Mesothelial cell of epicardium (in vitro differentiated cells): Measurements from ENCODE around the gene EXOC4. TPM values are rescaled to one million over a fixed set of nuclear protein-coding genes. Genes with fewer than 3 reads are reported as not detected.

Experiments used
- DNase-seq, 2 experiments: peaks; one replicate each; pipeline ENCODE4 v3.0.0; 2021; ENCODE audit warnings: low spot score in 2 of 2; ENCODE audit not compliant: unreplicated experiment in 2 of 2
- H3K27ac Mint-ChIP-seq: 2 replicates; pipeline ENCODE4 v1.8.0; 2021; ENCODE audit warnings: mixed read lengths
- H3K27me3 Mint-ChIP-seq: 2 replicates; pipeline ENCODE4 v1.8.0; 2021; ENCODE audit warnings: low read depth, mixed read lengths
- H3K36me3 Mint-ChIP-seq: 2 replicates; pipeline ENCODE4 v1.8.0; 2021; ENCODE audit warnings: mixed read lengths
- H3K4me1 Mint-ChIP-seq: 2 replicates; pipeline ENCODE4 v1.8.0; 2021; ENCODE audit warnings: mixed read lengths
- H3K4me3 Mint-ChIP-seq: 2 replicates; pipeline ENCODE4 v1.8.0; 2021; ENCODE audit warnings: mild to moderate bottlenecking, moderate library complexity, mixed read lengths
- H3K9me3 Mint-ChIP-seq: 2 replicates; pipeline ENCODE4 v1.8.0; 2021; ENCODE audit warnings: mixed read lengths
- total RNA-seq: library from RNA; stranded (reverse); gene quantifications from 3 replicates; pipeline ENCODE4 v1.2.1, GENCODE V29; 2021
- TF ChIP-seq, protein P1 (sequence below): fragments of 200-600 bp; sonication (generic); IDR thresholded peaks from one replicate; pipeline ENCODE4 v1.5.0; 2021; ENCODE audit warnings: antibody characterized with exemption; ENCODE audit not compliant: unreplicated experiment

Gene EXOC4
- total RNA-seq, 1 donor from 2014 or later = 105 TPM

DNA sequence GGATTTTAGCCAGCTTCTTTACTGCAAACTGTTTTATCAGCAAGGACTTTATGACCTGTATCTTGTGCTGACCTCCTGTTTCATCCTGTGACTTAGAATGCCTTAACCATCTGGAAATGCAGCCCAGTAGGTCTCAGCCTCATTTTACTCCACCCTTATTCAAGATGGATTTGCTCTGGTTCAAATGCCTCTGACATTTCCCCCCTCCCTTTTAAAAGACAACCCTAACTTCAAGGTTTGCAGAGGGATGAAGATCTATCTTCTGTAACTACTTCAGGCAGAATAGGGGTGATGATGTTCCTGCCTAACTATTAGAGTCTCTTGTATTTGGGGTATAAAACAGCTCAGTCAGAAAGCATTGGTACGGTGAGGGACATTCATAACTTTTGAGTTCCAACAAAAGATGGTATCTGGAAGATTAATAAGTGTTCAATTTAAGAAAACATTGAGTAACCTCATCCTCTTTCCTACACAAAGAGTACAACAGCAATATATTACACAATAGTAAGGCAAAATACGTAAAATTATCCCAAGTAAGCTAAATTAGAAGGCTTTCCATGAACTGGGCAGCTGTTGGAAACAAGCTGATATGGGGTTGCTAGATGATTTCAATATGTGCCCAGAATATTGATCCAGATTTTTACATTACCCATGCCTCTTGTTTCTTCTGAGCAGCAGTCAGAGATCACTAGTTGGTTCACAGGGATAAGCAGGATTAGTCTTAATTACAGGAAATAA is 834.3 kb downstream of the EXOC4 start:
- TF ChIP-seq, protein P1, sequence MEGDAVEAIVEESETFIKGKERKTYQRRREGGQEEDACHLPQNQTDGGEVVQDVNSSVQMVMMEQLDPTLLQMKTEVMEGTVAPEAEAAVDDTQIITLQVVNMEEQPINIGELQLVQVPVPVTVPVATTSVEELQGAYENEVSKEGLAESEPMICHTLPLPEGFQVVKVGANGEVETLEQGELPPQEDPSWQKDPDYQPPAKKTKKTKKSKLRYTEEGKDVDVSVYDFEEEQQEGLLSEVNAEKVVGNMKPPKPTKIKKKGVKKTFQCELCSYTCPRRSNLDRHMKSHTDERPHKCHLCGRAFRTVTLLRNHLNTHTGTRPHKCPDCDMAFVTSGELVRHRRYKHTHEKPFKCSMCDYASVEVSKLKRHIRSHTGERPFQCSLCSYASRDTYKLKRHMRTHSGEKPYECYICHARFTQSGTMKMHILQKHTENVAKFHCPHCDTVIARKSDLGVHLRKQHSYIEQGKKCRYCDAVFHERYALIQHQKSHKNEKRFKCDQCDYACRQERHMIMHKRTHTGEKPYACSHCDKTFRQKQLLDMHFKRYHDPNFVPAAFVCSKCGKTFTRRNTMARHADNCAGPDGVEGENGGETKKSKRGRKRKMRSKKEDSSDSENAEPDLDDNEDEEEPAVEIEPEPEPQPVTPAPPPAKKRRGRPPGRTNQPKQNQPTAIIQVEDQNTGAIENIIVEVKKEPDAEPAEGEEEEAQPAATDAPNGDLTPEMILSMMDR = no peak
- peaks cover 30% of the 10 kb centered on the region for H3K36me3 Mint-ChIP-seq
- no peak for DNase-seq
- H3K27me3 Mint-ChIP-seq = no peaks in the 10 kb centered on the region
- H3K4me3 Mint-ChIP-seq = no peak overlapping the region
- H3K4me1 Mint-ChIP-seq = no peaks in the 10 kb centered on the region
- H3K9me3 Mint-ChIP-seq = peaks cover 65% of the 10 kb centered on the region
- H3K27ac Mint-ChIP-seq = no peak overlapping the region

- Mint-ChIP-seq H3K36me3 (peaks cover 37% of the 10 kb centered on the region), H3K9me3 (peaks cover 74% of the 10 kb centered on the region)
Measured at GRCh38 chr7:134088199-134088598, 835.3 kb downstream of the EXOC4 start.

DNA sequence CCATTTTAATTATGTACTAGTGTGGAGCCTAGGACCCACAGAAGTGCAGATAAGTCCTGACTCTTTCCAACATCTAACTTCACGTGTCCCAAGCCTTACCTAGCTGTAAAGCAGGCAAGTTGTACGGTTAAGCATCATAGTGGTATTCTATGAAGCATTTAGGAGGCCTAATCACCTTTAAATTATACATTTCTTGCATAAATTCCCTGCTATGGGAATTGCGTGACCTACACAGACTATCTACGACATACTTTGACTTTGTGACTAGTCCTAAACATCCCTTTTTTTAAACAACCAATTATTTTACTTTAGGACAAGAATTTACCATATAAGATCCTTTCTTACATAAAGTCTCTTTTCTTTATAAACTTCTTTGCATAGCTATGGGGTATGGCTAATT is 836.6 kb downstream of the EXOC4 start:
- TF ChIP-seq, protein P1 = no peak
- Mint-ChIP-seq H3K36me3 (peaks cover 42% of the 10 kb centered on the region), H3K27me3 (no peaks in the 10 kb centered on the region)

More at GRCh38 chr7:134088199-134088598, 835.3 kb downstream of the EXOC4 start:
- Mint-ChIP-seq H3K27me3 (no peaks in the 10 kb centered on the region), H3K4me3 (no peak overlapping the region), H3K4me1 (no peaks in the 10 kb centered on the region), H3K27ac (no peak overlapping the region)
- no peak for DNase-seq
- TF ChIP-seq, protein P1 = no peak

GRCh38 chr7:134098072-134098471 is 845.2 kb downstream of the EXOC4 start:
- no peak overlapping the region for H3K27ac Mint-ChIP-seq
- no peak overlapping the region for H3K4me3 Mint-ChIP-seq
- H3K27me3 Mint-ChIP-seq = no peaks in the 10 kb centered on the region
- TF ChIP-seq, protein P1 = no peak
- H3K4me1 Mint-ChIP-seq = no peaks in the 10 kb centered on the region
- H3K9me3 Mint-ChIP-seq = peaks cover 47% of the 10 kb centered on the region
- DNase-seq = no peak
- peaks cover 6% of the 10 kb centered on the region for H3K36me3 Mint-ChIP-seq

More for the DNA sequence above, 836.6 kb downstream of the EXOC4 start:
- no peak for DNase-seq
- Mint-ChIP-seq H3K4me1 (no peaks in the 10 kb centered on the region), H3K27ac (no peak overlapping the region), H3K4me3 (no peak overlapping the region), H3K9me3 (peaks cover 84% of the 10 kb centered on the region)

DNA sequence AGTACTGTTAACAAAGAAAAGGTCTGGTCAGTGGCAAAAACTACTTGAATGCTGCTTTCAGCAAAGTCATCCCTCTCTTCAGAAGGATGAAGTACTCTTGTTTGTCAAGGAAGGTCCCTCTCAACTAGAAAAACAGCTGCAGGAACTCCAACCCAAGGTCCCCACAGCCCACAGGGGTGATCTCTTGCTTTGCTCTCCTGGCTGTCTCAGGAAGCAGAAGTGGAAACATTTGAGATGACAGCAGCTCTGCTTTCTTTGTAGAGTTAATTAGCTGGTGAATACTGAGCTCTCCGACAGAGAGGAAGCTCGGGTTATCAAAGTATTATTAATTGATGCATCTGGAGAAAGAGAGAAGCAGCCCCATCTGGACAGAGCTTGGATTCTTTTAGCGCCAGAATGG is 848.8 kb downstream of the EXOC4 start:
- no peaks in the 10 kb centered on the region for H3K36me3 Mint-ChIP-seq
- no peaks in the 10 kb centered on the region for H3K27me3 Mint-ChIP-seq
- H3K4me3 Mint-ChIP-seq = no peak overlapping the region
- TF ChIP-seq, protein P1 = no peak
- DNase-seq = no peak
- no peak overlapping the region for H3K27ac Mint-ChIP-seq
- H3K4me1 Mint-ChIP-seq = no peaks in the 10 kb centered on the region
- H3K9me3 Mint-ChIP-seq = peaks cover 14% of the 10 kb centered on the region
